IPS-NIHi7 (cell line): ENCODE measurements around the gene TENM3.
"Not testable (repeated sequence)": the region's sequence is repeated elsewhere in the genome, so short reads cannot be mapped to it uniquely, and the experiment has no call there.

Source experiments
- DNase-seq: peaks from one replicate; pipeline ENCODE4 v3.0.0; 2012; ENCODE audit warnings: mixed read lengths; ENCODE audit errors: extremely low spot score

The TENM3 gene

DNA sequence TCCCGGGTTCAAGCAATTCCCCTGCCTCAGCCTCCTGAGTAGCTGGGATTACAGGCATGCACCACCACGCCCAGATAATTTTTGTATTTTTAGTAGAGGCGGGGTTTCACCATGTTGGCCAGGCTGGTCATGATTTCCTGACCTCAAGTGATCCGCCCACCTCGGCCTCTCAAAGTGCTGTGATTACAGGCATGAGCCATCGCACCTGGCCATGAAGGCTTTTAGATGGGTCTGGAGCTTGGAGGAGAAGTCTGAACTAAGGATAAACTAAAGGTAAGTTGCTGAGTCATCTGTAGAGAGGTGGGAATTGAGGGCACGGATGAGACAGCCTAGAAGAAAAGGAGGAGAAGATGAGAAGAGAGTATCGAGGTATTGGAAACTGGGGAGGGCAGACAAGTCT lies at the start of gene TENM3:
Gene TENM3, plus strand, starts transcription at position 199 of the 400 bp plus-strand sequence. CDS start 80,619 bp downstream, outside the sequence.
- not testable (repeated sequence) for DNase-seq

DNA sequence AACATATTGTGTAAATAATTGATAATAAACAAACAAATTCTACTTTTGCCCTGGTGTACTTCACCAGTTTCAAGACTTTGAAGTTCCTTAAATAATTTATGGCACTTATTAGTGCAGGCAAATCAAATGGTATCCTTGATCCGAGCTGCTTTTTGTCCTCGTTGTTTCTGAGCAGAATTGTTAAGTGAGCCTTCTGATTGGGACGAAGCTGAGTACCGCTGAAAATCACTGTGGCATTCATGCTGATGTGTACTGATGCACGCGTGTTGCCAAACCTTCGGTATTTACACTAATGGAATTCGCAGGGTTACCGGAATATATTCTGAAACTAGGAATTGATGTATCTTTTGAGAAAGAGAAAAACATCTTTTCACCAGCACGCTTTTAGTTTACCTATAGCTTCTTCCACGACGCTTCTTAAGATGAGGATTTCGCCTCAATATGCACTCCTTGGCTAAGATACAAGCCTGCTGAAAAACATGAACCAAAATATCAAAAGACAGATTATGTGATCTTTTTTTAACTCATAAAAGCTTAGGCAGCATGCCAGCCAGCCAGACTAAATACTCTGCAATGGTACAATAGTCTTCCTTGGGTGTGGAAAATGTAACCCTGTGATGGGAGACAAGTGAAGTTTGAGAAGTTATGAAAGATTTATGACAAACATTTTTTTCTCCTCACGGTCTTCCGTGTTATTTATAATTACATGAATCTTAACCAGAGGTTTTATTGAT lies 48.9 kb upstream of the TENM3 start:
- DNase-seq, result no peak

DNA sequence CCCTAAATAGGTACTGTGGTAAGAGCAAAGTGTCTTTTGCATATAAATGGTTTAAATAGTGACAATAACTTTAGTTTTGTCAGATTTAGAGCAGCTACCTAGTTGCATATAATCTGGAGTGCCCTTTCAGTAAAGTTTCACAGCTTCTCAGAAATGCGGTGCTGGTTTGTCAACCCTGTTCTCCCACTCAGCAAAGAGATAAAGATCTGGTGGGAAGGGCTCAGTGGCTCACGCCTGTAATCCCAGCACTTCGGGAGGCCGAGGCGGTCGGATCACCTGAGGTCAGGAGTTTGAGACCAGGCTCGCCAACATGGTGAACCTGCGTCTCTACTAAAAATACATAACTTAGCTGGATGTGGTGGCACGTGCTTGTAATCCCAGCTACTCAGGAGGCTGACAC lies 45.6 kb upstream of the TENM3 start:
- no peak for DNase-seq

DNA sequence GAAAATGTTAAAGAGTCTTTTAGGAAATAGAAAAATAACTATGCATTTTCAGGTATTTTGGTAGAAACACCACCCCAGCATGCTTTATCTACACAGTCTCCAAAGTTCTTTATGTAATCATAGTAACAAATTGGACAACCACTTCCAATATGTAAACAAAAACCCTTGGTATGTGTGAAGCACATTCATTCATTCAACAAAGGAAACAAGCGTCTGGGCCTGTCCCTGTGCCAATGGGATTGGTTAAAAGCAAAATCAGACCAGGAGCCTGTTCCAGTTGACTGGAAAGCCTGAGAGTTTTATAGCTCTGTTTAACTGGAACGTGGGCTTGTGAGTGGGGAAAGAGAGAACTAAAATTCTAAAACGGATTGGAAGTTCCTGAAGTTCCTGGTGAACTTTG lies 41.3 kb upstream of the TENM3 start:
- DNase-seq, result no peak

DNA sequence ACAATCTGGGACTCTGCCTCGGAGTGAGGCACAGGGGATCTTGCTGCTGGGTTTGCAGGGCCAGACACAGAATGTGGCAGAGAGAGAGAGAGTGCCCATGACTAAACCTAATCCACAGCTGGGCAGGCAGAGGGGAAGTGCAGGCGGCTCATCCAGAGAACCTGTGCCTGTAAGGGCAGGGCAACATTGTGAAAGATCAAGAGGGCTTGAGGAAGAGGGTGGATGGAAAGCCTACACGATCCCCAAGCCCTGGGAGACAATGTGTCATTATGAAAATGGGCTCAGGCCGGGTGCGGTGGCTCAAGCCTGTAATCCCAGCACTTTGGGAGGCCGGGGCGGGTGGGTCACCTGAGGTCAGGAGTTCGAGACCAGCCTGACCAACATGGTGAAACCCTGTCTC lies 40.6 kb upstream of the TENM3 start:
- no peak for DNase-seq

DNA sequence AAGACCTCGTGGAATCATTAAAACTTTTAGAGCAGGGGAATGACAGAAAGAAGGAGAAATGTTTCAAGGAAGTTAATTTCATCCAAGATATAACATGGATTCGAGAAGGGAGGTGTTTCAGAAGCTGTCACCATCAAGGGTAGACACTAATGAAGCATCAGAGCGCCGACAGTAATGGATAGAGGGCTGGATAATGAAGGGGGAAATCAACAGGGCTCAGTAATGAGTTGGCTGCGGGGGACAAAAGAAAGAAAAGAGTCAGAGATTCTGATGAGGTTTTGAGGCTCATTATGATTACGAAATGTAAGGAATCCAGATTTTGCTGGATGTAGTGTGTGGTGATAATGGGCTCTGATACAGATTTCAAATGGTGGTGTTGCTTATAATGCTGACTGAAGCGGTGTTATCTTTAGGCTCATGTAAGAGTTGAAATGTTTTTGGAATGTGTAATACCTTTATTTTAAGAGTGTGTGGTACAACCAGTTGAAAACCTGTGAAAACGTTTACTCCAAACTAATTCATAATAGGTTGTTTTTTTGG lies 39.3 kb upstream of the TENM3 start:
- DNase-seq, result no peak

DNA sequence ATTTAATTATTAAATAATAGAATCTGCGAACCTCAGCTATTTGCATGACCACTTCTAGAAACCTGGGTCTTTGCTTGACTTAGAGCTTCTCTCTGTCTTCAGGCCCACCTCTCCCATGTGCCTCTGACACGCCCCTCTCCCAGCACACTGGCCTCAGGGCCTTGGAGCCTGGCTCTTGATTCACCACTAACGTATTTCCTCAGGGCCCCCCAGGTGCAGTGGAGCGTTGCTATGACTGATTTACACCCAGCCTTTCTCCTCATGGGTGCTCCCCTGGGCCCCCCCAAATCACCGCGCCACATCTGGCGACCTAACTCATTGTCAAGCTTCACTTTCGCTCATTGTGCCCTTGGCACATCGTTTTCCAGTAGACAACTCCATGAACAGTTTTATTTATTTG lies 37.9 kb upstream of the TENM3 start:
- DNase-seq, result no peak

DNA sequence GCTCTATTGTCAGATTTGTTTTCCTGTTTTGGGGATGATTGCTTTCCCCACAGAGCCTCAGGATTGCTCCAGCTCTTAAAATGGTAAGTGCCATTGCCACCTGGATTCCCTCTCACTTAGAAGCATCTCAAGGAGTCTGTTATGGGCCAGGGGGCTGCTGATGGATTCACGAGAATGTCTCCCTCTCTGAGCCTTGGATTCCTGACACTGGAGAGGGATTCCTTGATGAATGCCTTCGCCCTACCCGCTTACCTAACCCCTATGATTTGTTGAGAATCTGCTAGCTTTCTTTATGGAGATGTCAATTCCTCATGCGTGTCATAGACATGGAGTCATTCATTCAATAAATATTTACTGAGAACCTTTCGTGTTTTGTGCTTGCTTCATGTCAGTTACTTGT lies 36.9 kb upstream of the TENM3 start:
- no peak for DNase-seq

DNA sequence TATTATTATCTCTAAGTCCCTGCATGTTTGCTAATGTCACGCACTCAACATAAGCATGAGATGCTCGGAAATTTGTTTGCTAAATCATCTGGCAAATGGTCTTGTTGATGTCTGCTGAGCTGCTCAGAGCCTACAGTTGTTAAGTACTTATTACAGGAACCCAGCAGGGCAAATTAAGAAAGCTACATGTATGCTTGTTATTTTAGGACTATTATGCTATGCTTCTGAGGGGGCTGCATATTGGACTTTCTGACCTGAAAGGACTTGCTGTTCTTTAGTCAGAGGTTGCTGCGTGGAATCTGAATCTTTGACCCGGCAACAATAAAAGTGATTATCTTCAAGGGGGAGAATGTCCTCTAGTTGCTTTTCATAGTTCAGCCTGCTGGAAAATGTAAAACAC lies 36.3 kb upstream of the TENM3 start:
- no peak for DNase-seq

DNA sequence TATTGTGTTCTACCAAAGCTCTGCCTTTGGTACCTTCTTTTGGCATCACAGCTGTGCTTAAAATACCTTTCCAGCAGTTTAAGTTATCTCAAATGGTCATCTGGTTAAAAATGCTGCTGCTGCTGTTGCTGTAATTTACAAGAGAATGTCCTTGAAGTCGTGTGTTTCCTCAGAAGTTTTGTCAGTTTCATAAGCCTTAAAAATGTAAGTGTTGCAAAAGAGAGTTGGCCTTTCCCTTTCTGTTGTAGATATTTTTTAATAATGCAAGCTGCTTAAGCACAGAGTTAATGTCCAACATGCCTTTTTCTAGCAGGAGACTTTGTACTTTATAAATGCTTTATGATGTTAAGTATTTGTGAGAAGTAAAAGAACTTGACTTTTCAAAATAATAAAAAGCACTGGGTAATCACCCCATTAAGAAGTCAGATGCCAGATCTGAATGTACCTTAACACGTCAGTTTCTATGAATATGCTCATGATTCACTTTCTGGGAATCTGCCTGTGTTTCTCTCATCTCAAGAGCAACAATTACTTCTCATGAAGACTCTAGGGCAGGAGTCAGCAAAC lies 35.3 kb upstream of the TENM3 start:
- DNase-seq, result no peak

DNA sequence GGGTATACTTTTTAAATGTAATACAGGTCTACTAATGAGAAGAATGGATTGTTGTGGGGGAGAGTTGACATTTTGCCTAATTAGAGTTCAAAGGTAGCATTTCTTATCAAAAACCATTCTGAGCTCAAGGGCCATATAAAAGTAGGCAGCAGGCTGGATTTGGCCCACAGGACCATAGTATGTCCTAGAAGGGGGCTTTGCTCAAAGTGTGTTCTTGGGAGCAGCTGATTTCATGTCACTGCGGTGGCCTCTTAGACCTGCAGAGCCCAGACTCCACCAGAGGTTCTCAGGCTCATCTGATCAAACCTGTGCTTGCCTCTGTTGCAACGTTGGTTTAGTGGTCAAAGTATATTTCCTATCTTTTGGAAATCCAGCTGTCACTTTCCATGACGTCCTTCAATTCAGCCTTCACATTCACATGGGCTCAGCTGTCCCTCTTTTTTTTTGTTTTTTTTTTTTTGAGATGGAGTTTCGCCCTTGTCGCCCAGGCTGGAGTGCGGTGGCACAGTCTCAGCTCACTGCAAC lies 34.6 kb upstream of the TENM3 start:
- no peak for DNase-seq

DNA sequence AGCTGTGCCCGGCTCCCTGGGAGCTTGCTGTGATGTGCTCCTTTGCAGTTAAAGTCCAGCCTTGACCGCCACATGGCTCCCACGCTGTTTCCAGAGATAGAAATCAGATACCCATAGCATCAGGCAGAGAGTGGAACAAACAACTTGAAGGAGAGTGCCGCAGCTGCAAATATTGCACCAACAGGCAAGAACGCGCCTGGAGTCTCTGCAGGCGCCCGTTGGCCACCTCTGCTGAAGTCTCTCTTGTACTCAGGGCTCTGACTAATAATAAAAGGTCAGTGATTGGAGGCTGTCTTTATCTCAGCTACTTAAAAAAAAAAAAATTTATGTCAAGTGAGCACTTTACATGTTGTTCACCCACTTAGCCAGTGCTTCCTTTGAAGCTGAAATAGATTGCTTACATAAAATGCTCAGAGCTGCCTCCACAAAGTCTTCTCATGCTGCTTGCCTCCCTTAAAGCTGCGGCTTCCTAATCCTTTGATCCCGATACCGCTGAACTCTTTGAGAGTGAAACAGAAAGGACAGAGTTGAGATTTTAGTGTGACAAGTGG lies 30.9 kb upstream of the TENM3 start:
- no peak for DNase-seq

DNA sequence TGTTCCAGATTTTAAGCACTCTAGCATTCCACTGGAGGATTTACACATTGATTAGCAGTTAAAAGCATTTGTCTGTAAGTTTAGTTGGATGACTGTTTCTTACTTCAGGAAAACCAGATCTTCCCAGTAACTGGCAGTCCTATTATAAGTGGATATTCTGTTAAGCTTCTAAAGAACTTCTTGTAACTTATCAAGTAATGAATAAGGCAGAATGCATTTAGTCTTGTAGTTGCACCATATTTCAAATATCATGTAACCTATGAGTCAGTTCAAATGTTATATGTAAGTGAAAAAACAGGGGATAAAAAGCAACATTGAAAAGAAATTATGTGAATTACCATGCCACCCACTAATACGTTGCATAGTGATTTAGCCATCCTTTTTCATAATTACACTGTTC lies 30.2 kb upstream of the TENM3 start:
- no peak for DNase-seq

DNA sequence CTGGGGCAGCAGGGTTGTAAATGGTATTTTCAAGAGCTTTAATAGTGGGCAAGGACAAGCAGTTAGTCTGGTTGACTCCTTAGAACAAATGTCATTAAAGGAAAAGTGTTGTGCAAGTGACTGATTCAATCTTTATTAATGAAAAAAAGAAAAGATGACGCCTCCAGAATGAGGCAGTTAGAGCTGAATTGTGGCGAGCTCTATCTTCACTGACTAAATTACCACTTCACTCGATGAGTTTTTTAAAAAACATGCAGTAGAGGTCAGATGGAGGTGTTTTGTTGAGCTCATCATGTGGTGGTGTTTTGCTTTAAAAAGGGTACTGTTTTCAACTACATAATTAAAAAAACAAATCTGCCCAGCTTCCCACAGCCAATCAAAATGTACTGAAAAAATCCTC lies 28.1 kb upstream of the TENM3 start:
- DNase-seq, result no peak

DNA sequence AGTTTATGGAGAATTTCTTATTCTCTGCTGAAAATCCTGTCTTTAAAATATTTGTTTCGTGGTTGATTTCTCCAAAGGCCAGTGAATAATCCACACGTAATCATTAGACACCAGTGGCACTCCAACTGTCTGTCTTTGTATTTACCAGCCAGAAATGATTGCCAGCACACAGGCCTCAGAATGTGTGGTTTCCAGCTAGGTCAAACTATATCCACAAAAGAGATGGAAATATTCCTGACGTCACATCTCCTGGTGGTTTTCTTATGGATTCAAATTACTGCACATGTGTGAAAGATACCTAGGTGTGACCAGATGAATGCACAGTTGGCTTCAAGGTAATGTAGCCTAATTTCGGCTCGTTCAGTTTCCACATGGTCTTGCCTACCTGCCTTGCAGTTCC lies 27.2 kb upstream of the TENM3 start:
- DNase-seq, result no peak

DNA sequence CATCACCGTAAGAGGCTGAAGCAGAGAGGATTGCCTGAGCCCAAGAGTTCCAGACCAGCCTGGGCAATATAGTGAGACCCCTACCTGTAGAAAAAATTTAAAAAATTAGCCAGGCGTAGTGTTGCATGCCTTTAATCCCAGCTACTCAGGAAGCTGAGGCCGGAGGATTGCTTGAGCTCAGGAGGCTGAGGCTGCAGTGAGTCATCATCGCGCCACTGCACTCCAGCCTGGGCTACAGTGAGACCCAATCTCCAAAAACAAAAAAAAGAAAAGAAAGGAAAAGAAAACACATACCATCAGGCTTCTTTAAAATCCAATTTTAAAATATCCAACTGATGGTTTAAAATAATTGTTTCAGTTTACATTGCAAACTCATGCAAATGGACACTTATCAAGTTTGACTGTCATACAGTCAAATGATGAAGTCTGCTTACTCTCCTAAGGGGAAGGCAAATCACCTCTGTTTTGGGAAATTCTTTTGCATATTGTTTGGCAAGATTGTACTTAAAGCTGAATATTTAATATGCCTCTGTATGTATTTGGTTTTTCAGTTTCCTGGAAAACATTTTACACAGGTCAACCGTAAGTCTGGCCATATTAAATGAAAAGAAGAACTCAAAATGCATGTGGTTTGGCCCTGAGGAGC lies 23.7 kb upstream of the TENM3 start:
- no peak for DNase-seq

DNA sequence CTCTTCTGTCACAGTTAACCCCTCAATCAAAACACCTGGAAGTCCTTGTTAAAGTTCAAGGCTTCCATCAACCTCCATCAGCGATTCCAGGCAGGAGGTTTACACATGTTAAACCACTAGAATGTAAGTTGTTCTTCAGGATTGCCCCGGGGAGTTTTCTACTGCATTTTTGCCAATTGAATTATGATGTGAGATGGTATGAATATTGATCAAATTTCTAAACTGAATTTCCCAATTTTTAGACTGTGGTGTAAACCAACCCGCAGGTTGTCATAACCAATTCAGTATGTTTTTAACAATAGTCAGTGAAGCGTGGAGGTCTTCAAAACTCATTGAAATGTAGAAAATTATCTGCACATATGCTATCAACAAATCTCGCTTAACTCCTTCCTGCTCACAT lies 21.2 kb upstream of the TENM3 start:
- no peak for DNase-seq

DNA sequence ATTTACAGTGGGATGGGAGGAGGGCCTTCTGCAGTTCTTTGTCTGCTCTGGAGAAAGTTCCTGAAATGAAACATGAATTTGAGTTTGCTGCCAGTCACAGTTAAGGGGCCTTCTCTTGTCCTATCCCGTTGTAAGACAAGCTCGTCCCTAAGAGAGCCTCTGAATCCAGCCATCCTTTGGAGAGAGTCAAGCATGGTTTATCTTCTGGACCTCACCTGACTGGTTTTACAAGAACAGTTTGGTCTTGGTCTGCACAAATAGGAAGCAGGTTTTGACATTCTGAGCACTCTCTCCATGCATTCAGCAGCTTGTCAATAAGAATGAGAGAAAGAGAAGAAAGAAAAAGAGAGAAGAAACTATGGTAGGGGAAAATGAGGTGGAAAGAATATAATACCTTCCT lies 20.4 kb upstream of the TENM3 start:
- DNase-seq, result no peak

DNA sequence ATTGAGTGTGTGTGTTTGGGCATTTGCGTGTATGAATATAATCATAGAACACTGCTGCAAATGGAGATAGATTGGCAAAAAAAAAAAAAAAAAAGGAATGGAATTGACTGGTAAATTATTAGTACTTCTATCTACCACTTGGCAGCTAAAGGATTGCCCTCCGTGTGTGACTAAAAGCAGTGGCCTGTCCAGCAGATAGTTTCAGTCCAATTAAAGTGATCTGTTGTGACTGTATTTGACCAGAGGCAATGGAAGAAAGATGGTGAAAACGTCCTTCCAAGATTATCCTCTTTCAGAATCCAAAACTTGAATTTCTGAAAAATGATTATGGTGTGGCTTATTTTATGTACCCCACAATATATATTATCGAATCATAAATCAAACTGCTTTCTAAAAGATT lies 19.5 kb upstream of the TENM3 start:
- DNase-seq, result no peak

DNA sequence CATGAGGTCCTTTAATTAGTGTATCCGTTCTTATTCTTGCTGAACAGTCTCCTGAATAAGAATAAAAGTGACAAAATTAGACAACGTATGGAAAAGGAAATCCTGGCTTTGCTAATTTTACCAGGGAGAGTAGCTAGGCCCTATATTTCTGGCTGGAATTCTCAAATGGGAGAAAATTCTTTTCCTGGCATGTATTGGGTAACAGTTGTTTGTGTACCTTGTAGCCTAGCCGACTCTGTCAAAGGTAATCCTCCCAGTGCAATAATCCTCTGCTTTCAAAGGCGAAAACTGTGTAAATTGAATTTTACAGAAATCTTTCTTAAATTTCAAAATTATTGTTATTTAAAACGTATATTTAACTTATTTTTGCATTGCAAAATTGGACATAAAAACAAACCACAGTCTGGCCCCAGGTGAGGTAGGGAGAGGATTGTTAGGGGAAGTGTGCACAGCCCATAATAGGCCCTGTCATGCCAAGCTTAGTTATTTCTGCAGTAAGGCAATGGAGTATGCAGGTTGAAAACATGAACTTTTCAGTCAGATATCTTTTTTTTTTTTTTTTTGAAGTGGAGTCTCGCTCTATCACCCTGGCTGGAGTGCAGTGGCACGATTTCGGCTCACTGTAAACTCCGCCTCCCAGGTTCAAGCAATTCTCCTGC lies 18.9 kb upstream of the TENM3 start:
- DNase-seq, result no peak

DNA sequence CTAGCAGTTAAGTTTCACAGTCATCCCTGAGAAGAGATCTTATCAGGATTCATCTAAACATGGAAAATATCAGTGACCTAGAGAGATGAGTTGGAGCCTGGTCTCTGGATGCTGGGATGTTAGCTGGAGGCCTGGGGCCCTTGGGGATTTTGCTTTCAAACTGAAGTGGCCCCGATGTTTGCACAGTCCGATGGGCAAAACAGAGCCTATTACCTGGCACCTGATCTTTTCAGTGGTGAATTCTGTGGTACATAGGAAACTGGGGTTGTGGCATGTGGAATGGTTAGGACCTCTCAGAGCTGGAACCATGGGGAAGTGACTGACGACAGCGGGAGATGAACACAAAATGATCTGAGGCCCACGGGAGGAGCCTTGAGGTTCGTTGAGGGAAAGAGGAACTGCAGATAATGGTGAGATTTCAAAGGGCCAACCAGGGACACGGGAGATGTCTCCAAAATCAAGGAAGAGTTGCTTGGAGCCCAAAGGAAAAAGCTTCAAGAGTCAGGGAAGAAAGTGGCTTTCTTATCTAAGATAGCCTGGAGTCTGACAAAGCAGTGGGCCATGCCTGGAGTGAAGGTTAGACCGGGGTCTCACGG lies 17.8 kb upstream of the TENM3 start:
- no peak for DNase-seq

DNA sequence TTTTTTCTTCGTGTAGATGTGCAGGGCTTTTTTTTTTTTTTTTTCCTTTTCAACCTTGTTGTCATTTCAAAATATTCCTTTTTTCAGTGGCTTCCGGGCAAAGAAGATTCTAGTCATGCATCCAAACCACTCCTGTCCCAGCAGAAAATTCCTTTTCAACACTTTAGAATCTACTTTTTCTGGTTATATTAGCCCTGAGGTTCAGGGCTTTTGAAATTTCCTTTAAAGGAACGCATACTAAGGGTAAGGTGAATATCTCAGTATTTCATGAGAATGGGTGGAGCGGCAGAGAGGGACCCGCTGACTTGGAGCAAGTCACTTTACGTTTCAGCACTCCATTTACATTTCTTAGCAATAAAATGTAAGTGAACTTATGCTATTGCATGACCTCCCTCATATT lies 15.6 kb upstream of the TENM3 start:
- DNase-seq, result no peak
